ENCODE results near the gene RELB. TPM values are rescaled to one million over a fixed set of nuclear protein-coding genes. Genes with fewer than 3 reads are reported as not detected.

Gene RELB
- total and polyA plus RNA-seq, 12 donors: 2.0 to 39.1 (median 12.0) TPM

GRCh38 chr19:45008552-45008951 is 7.3 kb downstream of the RELB start:
- DNase-seq: no peak
- no peak for TF ChIP-seq POLR2A (IDR thresholded peaks at IDR 0.05)
- no peak for TF ChIP-seq CTCF (IDR thresholded peaks at IDR 0.05)
- intact Hi-C loops (cut with DNase I): no loop called here
- H3K4me3 ChIP-seq: no peak overlapping the region
- no peaks in the 10 kb centered on the region for H3K9me3 ChIP-seq (replicated peaks in 1 of 3)
- no peak overlapping the region for H3K27ac ChIP-seq
- peaks cover 0 to 11% of the 10 kb centered on the region in 2 donors for H3K36me3 ChIP-seq (replicated peaks in 1 of 2)
- 68 to 90% (median 84%) methylated on average over 4 to 10 of the region's 10 CpGs for WGBS, 4 donors
- no peaks in the 10 kb centered on the region for H3K27me3 ChIP-seq
- no peaks in the 10 kb centered on the region for H3K4me1 ChIP-seq (replicated peaks in 1 of 2)

GRCh38 chr19:45009625-45010255 is 8.5 kb downstream of the RELB start:
- 85 to 96% (median 92%) methylated on average over 6 to 9 of the region's 9 CpGs for WGBS, 4 donors
- TF ChIP-seq CTCF (IDR thresholded peaks at IDR 0.05) (no peak), POLR2A (IDR thresholded peaks at IDR 0.05) (no peak)
- no peak for DNase-seq
- H3K27ac ChIP-seq: no peak overlapping the region
- intact Hi-C loops (cut with DNase I): loop anchor here in 1 of 2 donors (10.0 kb wide), 1 partner anchor 345 kb away; no protein-coding TSS in a partner anchor
- H3K36me3 ChIP-seq (replicated peaks in 1 of 2): peaks cover 0 to 6% of the 10 kb centered on the region in 2 donors
- H3K4me1 ChIP-seq (replicated peaks in 1 of 2): no peaks in the 10 kb centered on the region
- no peaks in the 10 kb centered on the region for H3K27me3 ChIP-seq
- H3K4me3 ChIP-seq: no peak overlapping the region
- H3K9me3 ChIP-seq (replicated peaks in 1 of 3): no peaks in the 10 kb centered on the region

GRCh38 chr19:45010306-45010705 is 9.0 kb downstream of the RELB start:
- Histone ChIP-seq H3K9me3 (replicated peaks in 1 of 3) (no peaks in the 10 kb centered on the region), H3K4me1 (replicated peaks in 1 of 2) (no peaks in the 10 kb centered on the region), H3K27me3 (no peaks in the 10 kb centered on the region), H3K4me3 (no peak overlapping the region), H3K36me3 (replicated peaks in 1 of 2) (peaks cover 0 to 6% of the 10 kb centered on the region in 2 donors), H3K27ac (no peak overlapping the region)
- no peak for DNase-seq
- TF ChIP-seq POLR2A (IDR thresholded peaks at IDR 0.05) (no peak), CTCF (IDR thresholded peaks at IDR 0.05) (no peak)
- WGBS, 4 donors: 75 to 79% (median 76%) methylated on average over 6 of the region's 6 CpGs
- intact Hi-C loops (cut with DNase I): loop anchor here in 1 of 2 donors (10.0 kb wide), 1 partner anchor 344 kb away; no protein-coding TSS in a partner anchor

GRCh38 chr19:45011959-45012358 is 10.7 kb downstream of the RELB start:
- intact Hi-C loops (cut with DNase I): loop anchor here in 1 of 2 donors (10.0 kb wide), 1 partner anchor 343 kb away; no protein-coding TSS in a partner anchor
- no peak for DNase-seq
- H3K27me3 ChIP-seq: no peaks in the 10 kb centered on the region
- peaks cover 0 to 6% of the 10 kb centered on the region in 2 donors for H3K36me3 ChIP-seq (replicated peaks in 1 of 2)
- no peak for TF ChIP-seq CTCF (IDR thresholded peaks at IDR 0.05)
- TF ChIP-seq POLR2A (IDR thresholded peaks at IDR 0.05): no peak
- H3K4me1 ChIP-seq (replicated peaks in 1 of 2): peaks cover 0 to under 1% of the 10 kb centered on the region in 2 donors
- no peaks in the 10 kb centered on the region for H3K9me3 ChIP-seq (replicated peaks in 1 of 3)
- H3K27ac ChIP-seq: no peak overlapping the region
- no peak overlapping the region for H3K4me3 ChIP-seq
- 94 to 96% (median 95%) methylated on average over 17 to 42 of the region's 42 CpGs for WGBS, 4 donors

Data from adrenal gland (tissue), 12 donors.